Parathyroid adenoma (tissue), 2 donors: Measurements from ENCODE around the gene NR1H4.

Experiments used
- H2AFZ ChIP-seq: fragments of 300-600 bp; sonication (generic); one replicate; pipeline ENCODE4 v1.7.0; 2017; ENCODE audit warnings: antibody characterized with exemption, mild to moderate bottlenecking
- H3K27ac ChIP-seq: fragments of 300-600 bp; sonication (generic); one replicate; pipeline ENCODE4 v1.7.0; 2017
- H3K27me3 ChIP-seq: fragments of 300-600 bp; sonication (generic); one replicate; pipeline ENCODE4 v1.7.0; 2017; ENCODE audit warnings: low read length; ENCODE audit not compliant: control insufficient read depth, insufficient read depth
- H3K36me3 ChIP-seq: fragments of 300-600 bp; sonication (generic); one replicate; pipeline ENCODE4 v1.7.0; 2017; ENCODE audit warnings: low read length; ENCODE audit not compliant: control insufficient read depth, insufficient read depth
- H3K4me1 ChIP-seq: fragments of 300-600 bp; sonication (generic); one replicate; pipeline ENCODE4 v1.7.0; 2017; ENCODE audit warnings: control low read depth
- H3K4me2 ChIP-seq: fragments of 300-600 bp; sonication (generic); one replicate; pipeline ENCODE4 v1.7.0; 2017; ENCODE audit warnings: low read length
- H3K4me3 ChIP-seq: fragments of 300-600 bp; sonication (generic); one replicate; pipeline ENCODE4 v1.7.0; 2017; ENCODE audit warnings: low read depth, low read length
- H3K79me2 ChIP-seq: fragments of 300-600 bp; sonication (generic); one replicate; pipeline ENCODE4 v1.7.0; 2017; ENCODE audit warnings: control low read depth
- H3K9ac ChIP-seq: fragments of 300-600 bp; sonication (generic); one replicate; pipeline ENCODE4 v1.7.0; 2017; ENCODE audit warnings: mild to moderate bottlenecking
- H3K9me3 ChIP-seq: fragments of 300-600 bp; sonication (generic); one replicate; pipeline ENCODE4 v1.7.0; 2017; ENCODE audit warnings: low read length; ENCODE audit not compliant: control insufficient read depth
- TF ChIP-seq, protein P1 (sequence below): fragments of 300-600 bp; sonication (generic); IDR thresholded peaks from one replicate; pipeline ENCODE4 v1.7.0; 2017; ENCODE audit warnings: antibody characterized with exemption, mild to moderate bottlenecking
- donor health status: primary hyperparathyroidism.

The NR1H4 gene

DNA sequence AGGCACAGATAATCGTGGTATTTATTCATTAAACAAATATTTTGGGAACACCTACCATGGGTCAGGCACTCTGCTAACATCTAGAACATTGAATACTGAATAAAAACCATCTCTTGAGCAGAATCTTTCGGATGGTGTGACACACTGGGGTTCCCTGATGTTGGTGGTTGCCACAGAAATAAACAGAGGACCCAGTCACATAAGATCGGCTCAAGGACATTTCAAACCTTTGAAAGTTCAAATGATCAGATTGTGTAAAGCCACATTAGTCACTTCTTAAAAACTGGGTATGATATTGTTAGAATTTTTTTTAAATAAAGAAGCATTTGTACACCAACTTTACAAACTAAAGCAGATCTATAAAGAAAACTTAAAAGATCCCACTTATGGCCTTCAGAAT is 39.0 kb downstream of the NR1H4 start:
- no peaks in the 10 kb centered on the region for H3K4me1 ChIP-seq
- no peak overlapping the region for H3K27ac ChIP-seq
- H3K27me3 ChIP-seq: no peaks in the 10 kb centered on the region
- TF ChIP-seq, protein P1, sequence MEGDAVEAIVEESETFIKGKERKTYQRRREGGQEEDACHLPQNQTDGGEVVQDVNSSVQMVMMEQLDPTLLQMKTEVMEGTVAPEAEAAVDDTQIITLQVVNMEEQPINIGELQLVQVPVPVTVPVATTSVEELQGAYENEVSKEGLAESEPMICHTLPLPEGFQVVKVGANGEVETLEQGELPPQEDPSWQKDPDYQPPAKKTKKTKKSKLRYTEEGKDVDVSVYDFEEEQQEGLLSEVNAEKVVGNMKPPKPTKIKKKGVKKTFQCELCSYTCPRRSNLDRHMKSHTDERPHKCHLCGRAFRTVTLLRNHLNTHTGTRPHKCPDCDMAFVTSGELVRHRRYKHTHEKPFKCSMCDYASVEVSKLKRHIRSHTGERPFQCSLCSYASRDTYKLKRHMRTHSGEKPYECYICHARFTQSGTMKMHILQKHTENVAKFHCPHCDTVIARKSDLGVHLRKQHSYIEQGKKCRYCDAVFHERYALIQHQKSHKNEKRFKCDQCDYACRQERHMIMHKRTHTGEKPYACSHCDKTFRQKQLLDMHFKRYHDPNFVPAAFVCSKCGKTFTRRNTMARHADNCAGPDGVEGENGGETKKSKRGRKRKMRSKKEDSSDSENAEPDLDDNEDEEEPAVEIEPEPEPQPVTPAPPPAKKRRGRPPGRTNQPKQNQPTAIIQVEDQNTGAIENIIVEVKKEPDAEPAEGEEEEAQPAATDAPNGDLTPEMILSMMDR: no peak
- no peaks in the 10 kb centered on the region for H3K36me3 ChIP-seq
- H3K9me3 ChIP-seq: no peaks in the 10 kb centered on the region
- H3K9ac ChIP-seq: no peak overlapping the region
- no peaks in the 10 kb centered on the region for H3K79me2 ChIP-seq
- H2AFZ ChIP-seq: no peak overlapping the region
- no peak overlapping the region for H3K4me3 ChIP-seq
- no peak overlapping the region for H3K4me2 ChIP-seq

- H3K27me3 ChIP-seq: no peaks in the 10 kb centered on the region
- TF ChIP-seq, protein P1: no peak
- no peak overlapping the region for H3K27ac ChIP-seq
- H3K36me3 ChIP-seq: no peaks in the 10 kb centered on the region
- no peak overlapping the region for H3K4me3 ChIP-seq
- no peak overlapping the region for H2AFZ ChIP-seq
- no peaks in the 10 kb centered on the region for H3K9me3 ChIP-seq
- no peak overlapping the region for H3K9ac ChIP-seq
- no peaks in the 10 kb centered on the region for H3K4me1 ChIP-seq
- H3K79me2 ChIP-seq: no peaks in the 10 kb centered on the region
- no peak overlapping the region for H3K4me2 ChIP-seq
Measured at GRCh38 chr12:100515968-100516367, 42.3 kb downstream of the NR1H4 start.

DNA sequence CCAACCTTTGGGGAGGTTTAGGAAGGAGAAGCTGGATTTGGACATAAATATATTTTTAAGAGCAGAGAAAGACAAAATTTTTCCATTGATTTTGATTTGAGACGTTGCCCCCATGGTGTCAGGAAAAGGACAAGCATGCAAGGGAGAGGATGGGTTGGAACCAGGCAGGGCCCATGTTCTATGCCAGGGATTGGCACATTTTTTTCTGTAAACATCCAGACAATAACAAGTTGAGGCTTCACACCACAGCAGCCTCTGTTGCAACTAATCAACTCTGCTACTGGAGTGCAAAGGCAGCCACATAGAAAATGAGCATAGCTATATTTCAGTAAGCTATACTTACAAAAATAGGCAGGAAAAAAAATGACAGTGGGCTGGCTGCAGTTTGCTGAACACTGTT is 44.7 kb downstream of the NR1H4 start:
- Histone ChIP-seq H3K79me2 (no peaks in the 10 kb centered on the region), H3K4me1 (no peaks in the 10 kb centered on the region), H3K27me3 (no peaks in the 10 kb centered on the region), H3K4me3 (no peak overlapping the region), H3K4me2 (no peak overlapping the region), H2AFZ (no peak overlapping the region), H3K36me3 (no peaks in the 10 kb centered on the region), H3K9ac (no peak overlapping the region), H3K27ac (no peak overlapping the region), H3K9me3 (no peaks in the 10 kb centered on the region)
- TF ChIP-seq, protein P1: no peak

DNA sequence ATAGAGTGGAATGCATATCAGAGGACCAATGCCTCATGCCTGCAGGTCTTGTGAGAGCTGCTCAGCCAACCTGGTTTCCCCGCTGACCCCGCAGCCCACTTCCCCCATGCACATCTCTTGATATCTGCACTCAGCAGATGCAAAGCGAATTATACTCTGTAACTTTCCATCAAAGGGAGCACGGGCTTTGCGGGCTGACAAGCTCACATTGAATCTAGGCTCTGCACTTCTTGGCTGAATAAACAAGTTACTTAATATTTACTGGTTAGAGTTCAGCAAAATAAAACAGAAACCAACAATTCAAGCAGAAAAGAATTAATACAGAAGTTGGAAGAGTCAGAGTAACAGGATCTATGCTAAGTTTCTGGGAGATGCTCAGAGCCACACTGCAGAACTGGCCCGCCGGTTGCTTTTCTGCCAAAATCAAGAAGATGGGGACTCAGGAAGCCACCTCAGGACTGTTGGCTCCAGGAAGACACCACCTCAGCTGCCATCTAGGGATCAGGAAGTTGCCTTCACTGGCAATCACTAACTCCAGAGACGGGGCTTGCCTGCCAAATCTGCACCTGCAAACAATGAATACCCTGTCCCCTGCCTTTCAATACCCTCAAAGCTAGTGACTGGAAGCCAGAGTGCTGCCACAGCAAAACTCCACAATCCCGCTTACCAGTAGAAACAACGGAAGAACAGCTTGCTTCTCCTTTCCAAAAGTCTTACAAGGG is 46.5 kb downstream of the NR1H4 start:
- H3K36me3 ChIP-seq: no peaks in the 10 kb centered on the region
- H2AFZ ChIP-seq: no peak overlapping the region
- TF ChIP-seq, protein P1: no peak
- H3K4me2 ChIP-seq: no peak overlapping the region
- no peaks in the 10 kb centered on the region for H3K9me3 ChIP-seq
- H3K79me2 ChIP-seq: no peaks in the 10 kb centered on the region
- no peak overlapping the region for H3K27ac ChIP-seq
- no peaks in the 10 kb centered on the region for H3K4me1 ChIP-seq
- H3K27me3 ChIP-seq: no peaks in the 10 kb centered on the region
- H3K9ac ChIP-seq: no peak overlapping the region
- no peak overlapping the region for H3K4me3 ChIP-seq

GRCh38 chr12:100521958-100522357 is 48.3 kb downstream of the NR1H4 start:
- no peak overlapping the region for H2AFZ ChIP-seq
- H3K4me2 ChIP-seq: no peak overlapping the region
- H3K9me3 ChIP-seq: no peaks in the 10 kb centered on the region
- H3K9ac ChIP-seq: no peak overlapping the region
- TF ChIP-seq, protein P1: no peak
- H3K4me3 ChIP-seq: no peak overlapping the region
- no peaks in the 10 kb centered on the region for H3K4me1 ChIP-seq
- no peaks in the 10 kb centered on the region for H3K79me2 ChIP-seq
- no peaks in the 10 kb centered on the region for H3K27me3 ChIP-seq
- H3K36me3 ChIP-seq: no peaks in the 10 kb centered on the region
- no peak overlapping the region for H3K27ac ChIP-seq
